ENCODE data around the gene RAET1L.
"Not testable (repeated sequence)": the region's sequence is repeated elsewhere in the genome, so short reads cannot be mapped to it uniquely, and the experiment has no call there.

The RAET1L gene

DNA sequence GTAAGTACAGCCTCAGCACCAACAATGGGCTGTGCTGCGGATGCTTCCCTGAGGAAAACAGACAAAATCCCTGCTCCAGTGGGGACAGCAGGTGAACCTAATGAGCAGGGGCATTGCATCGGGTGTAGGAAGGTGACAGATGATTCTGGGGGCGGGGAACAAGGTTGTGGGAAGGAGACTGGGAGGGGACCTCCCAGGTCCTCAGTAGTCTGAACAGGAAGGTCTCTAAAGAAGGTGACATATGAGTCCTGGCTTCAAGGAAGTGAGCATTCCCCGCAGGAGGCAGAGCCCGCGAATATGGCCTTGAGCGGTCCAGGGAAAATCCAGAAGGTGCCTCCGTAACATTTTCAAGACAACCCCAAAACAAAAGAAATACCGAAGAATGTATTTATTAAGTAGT, 42.2 kb downstream of the RAET1L start:
- no peak for DNase-seq (ENCODE audit: low spot score)
- H3K27ac ChIP-seq, result no peak overlapping the region
- TF ChIP-seq, protein P1, sequence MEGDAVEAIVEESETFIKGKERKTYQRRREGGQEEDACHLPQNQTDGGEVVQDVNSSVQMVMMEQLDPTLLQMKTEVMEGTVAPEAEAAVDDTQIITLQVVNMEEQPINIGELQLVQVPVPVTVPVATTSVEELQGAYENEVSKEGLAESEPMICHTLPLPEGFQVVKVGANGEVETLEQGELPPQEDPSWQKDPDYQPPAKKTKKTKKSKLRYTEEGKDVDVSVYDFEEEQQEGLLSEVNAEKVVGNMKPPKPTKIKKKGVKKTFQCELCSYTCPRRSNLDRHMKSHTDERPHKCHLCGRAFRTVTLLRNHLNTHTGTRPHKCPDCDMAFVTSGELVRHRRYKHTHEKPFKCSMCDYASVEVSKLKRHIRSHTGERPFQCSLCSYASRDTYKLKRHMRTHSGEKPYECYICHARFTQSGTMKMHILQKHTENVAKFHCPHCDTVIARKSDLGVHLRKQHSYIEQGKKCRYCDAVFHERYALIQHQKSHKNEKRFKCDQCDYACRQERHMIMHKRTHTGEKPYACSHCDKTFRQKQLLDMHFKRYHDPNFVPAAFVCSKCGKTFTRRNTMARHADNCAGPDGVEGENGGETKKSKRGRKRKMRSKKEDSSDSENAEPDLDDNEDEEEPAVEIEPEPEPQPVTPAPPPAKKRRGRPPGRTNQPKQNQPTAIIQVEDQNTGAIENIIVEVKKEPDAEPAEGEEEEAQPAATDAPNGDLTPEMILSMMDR (conservative IDR thresholded peaks at IDR 0.05; ENCODE audit: low read depth), result no peak
- CTCF ChIA-PET, result no interaction called here
- POLR2A ChIA-PET (ENCODE audit: low non-redundant PET), result interaction anchor here (0.6 kb wide), 1 partner anchor 182 kb away, joined by 3 read pairs; no protein-coding TSS in a partner anchor

DNA sequence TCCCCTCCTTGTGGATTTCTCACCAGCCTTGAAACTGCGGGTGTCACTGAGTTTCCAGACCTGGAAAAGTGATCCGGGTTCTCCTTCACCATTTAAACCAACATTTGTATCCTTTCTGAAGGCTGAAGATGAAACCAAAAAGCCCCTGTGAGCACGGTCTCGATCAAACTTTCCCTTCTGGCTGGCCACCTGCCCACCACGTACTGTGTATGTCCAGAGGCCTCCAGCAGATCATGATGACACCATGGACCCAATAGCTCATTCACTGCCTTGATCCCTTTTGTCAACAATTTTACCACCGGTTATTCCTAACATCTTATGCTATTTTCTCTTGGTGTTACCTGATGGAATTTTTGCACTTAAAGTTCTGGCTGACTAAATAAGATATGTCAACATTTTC, 46.0 kb downstream of the RAET1L start:
- TF ChIP-seq, protein P1 (conservative IDR thresholded peaks at IDR 0.05; ENCODE audit: low read depth), result no peak
- POLR2A ChIA-PET (ENCODE audit: low non-redundant PET), result no interaction called here
- no peak for DNase-seq (ENCODE audit: low spot score)
- H3K27ac ChIP-seq, result no peak overlapping the region
- CTCF ChIA-PET, result interaction anchor here (0.6 kb wide), 1 partner anchor 148 kb away, joined by 4 read pairs; no protein-coding TSS in a partner anchor

- TF ChIP-seq, protein P1 (conservative IDR thresholded peaks at IDR 0.05; ENCODE audit: low read depth), result no peak
- ChIA-PET POLR2A (ENCODE audit: low non-redundant PET) (no interaction called here), CTCF (no interaction called here)
- no peak for DNase-seq (ENCODE audit: low spot score)
- H3K27ac ChIP-seq, result no peak overlapping the region
These were observed 46.7 kb downstream of the RAET1L start for GRCh38 chr6:149978610-149979009.

GRCh38 chr6:149977221-149977620, 48.1 kb downstream of the RAET1L start:
- H3K27ac ChIP-seq, result no peak overlapping the region
- TF ChIP-seq, protein P1 (conservative IDR thresholded peaks at IDR 0.05; ENCODE audit: low read depth), result no peak
- ChIA-PET POLR2A (ENCODE audit: low non-redundant PET) (no interaction called here), CTCF (no interaction called here)
- no peak for DNase-seq (ENCODE audit: low spot score)

- TF ChIP-seq, protein P1 (conservative IDR thresholded peaks at IDR 0.05; ENCODE audit: low read depth), result no peak
- POLR2A ChIA-PET (ENCODE audit: low non-redundant PET), result no interaction called here
- CTCF ChIA-PET, result no interaction called here
- H3K27ac ChIP-seq, result no peak overlapping the region
- no peak for DNase-seq (ENCODE audit: low spot score)
These were observed 49.9 kb downstream of the RAET1L start for GRCh38 chr6:149975400-149975799.

DNA sequence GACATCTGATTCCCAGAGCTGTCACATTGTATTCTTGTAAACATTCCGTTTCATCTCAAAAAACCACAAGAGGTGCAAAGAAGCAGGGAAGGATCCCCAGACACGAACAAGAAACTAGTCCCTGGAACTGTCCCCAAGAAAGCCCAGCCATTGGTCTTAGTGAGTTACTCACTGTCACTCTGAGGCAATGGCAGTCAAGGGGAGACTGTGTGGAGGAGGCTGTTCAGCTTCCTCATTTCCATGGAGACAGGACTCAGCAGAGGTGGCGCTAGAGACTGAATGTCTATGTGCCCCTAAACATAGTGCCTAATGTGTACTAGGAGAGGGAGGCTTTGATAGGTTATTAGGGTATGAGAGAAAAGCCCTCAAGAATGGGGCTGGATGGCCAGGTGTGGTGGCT, 50.5 kb downstream of the RAET1L start:
- no peak for DNase-seq (ENCODE audit: low spot score)
- CTCF ChIA-PET, result no interaction called here
- POLR2A ChIA-PET (ENCODE audit: low non-redundant PET), result no interaction called here
- no peak overlapping the region for H3K27ac ChIP-seq
- TF ChIP-seq, protein P1 (conservative IDR thresholded peaks at IDR 0.05; ENCODE audit: low read depth), result no peak

DNA sequence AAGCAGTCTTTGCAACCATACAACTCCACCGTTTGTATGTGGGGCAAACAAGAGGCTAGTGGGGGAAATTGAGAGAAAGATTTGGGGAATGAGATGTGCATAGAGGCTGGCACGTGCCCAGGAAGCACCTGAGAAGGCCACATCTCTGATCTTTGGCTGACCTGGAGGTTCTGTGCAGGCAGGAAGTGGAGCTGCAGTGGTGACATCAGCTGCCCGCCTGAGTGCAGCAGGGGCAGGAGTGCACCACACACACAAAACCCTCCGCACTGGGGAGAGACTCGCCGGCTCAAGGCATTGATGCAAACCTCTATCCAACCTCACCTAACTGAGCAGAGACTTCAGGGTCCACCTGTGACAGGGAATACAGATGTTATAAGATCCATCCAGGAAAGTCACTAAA, 50.9 kb downstream of the RAET1L start:
- DNase-seq (ENCODE audit: low spot score); POLR2A ChIA-PET (ENCODE audit: low non-redundant PET); H3K27ac ChIP-seq; CTCF ChIA-PET: not testable (repeated sequence)
